Measurements from ENCODE around the gene EHMT1. TPM values are rescaled to one million over a fixed set of nuclear protein-coding genes. Genes with fewer than 3 reads are reported as not detected.

Gene EHMT1
- total RNA-seq, 1 donor from 2014 or later: 96.5 TPM

DNA sequence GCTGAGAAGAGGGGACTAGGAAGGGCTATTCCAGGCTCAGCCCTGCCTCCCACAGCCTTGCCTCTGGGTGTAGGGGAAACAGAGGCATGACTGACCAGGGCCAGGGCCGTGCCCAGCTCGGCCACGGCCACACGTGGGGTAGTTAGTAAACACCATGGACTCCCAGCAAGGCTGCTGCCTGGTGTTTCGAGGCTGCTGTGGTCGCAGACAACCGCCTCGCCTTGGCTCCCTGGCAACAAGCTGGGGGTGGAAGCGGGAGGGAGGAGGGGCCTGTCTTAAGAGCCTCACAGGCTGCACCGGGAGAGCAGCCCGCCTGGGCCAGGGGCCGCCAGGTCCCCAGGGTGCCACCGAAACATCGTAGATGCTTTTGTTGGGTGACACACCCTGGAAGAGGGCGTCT lies 168.6 kb downstream of the EHMT1 start:
- Mint-ChIP-seq H3K36me3 (ENCODE audit: low read depth) (peaks cover 50% of the 10 kb centered on the region), H3K27ac (no peak overlapping the region), H3K27me3 (ENCODE audit: low read depth) (no peaks in the 10 kb centered on the region), H3K9me3 (no peaks in the 10 kb centered on the region), H3K4me1 (ENCODE audit: low read depth) (peaks cover 2% of the 10 kb centered on the region), H3K4me3 (ENCODE audit: low read depth) (no peak overlapping the region)
- intact Hi-C loops (cut with micrococcal nuclease): no loop called here
- DNase-seq (ENCODE audit: low spot score): no peak

DNA sequence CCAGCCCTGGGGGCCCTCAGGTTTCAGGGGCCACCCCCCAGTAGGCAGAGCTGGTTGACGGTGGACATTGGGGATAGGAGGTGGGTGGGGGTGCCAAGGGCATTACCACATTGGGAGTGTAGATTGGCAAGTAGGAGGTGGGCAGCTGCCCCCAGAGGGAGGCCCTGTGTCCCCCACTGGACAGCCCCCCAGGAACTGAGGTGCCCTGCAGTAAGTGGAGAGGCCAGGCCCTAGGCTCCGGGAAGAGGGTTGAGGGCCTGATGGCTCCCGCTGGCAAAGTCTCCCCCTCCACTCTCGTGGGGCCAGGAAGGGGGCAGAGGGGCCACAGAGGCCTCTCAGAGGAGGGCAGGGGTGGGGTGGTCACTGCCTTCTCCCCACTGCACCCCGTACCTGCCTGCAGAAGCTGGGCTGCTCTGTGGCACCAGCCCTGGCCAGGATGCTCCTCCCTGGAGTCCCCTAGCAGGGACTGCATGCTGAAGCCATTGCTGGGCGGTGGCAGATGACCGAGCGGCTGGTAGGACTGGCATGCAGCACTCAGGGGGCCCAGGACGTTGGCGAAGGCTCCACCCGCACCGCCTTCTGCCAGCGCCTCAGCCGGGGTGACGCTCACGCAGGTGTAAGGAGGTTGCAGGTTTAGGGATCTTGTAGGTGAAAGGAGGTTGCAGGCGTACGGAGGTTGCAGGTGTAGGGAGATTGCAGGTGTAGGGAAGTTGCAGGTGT lies 169.1 kb downstream of the EHMT1 start:
- no peak for DNase-seq (ENCODE audit: low spot score)
- peaks cover 2% of the 10 kb centered on the region for H3K4me1 Mint-ChIP-seq (ENCODE audit: low read depth)
- intact Hi-C loops (cut with micrococcal nuclease): no loop called here
- no peak overlapping the region for H3K4me3 Mint-ChIP-seq (ENCODE audit: low read depth)
- H3K27ac Mint-ChIP-seq: no peak overlapping the region
- H3K36me3 Mint-ChIP-seq (ENCODE audit: low read depth): peaks cover 50% of the 10 kb centered on the region
- H3K27me3 Mint-ChIP-seq (ENCODE audit: low read depth): no peaks in the 10 kb centered on the region
- H3K9me3 Mint-ChIP-seq: no peaks in the 10 kb centered on the region

DNA sequence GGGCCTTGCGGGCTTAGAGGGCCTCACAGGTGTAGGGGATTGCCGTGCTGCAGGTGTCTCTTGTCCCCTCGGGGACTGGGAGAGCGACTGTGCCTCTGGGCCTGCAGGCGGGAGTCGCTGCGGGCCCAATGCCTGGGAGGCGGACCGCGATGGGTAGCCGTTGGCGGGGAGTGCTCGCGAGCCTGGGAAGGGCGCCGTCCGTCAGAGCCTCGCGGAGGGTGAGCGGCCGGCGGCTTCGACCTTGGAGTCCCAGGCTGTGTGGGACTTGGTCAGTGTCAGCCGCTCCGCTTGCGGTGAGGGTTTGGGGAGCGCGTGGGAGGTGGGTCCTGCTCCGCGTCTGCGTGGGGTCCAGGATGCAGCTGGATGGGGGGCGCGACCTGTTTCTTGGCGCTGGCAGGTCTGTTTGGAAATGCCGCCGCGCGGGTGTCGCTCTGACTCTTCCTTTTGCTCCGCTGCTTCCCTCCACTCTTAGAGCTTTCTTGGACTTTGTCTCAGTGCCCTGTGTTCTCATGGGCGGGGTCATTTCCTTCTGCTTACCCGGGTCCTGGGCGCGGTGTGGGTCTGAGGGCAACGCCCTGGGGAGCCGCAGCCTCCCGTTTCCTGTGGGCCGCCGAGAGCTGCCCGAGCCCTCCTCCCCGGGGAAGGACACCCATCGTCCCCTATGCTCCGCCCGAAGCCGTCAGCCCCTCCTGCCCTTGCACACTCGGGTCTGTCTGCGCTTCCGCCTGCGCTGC lies 169.9 kb downstream of the EHMT1 start:
- Mint-ChIP-seq H3K4me1 (ENCODE audit: low read depth) (peaks cover 2% of the 10 kb centered on the region), H3K27me3 (ENCODE audit: low read depth) (no peaks in the 10 kb centered on the region), H3K27ac (no peak overlapping the region), H3K9me3 (no peaks in the 10 kb centered on the region), H3K4me3 (ENCODE audit: low read depth) (no peak overlapping the region), H3K36me3 (ENCODE audit: low read depth) (peaks cover 50% of the 10 kb centered on the region)
- no peak for DNase-seq (ENCODE audit: low spot score)
- intact Hi-C loops (cut with micrococcal nuclease): no loop called here

DNA sequence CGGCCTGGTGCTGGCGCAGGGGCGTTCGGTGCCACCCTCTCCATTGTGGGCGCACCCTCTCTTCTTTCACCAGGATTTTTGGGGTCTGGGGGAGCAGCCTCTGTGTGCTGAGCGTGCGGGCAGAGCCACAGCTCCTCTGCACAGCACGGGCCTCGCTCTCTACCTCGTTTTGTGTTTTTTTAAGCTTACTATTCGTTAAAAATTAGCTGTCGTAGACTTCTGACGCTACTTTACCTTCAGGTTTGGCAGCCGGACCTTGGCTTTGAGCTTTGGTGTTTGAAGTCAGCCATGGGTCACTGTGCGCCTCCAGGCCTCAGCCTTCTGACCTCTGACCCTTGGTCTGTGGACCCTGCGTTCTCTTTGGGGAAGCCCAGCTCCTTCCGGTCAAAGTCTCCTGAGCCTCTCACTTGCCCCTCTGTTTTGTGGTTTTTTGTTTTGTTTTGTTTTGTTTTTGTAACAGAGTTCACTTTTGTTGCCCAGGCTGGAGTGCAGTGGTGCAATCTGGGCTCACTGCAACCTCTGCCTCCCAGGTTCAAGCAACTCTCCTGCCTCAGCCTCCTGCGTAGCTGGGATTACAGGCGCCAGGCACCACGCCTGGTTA lies 170.6 kb downstream of the EHMT1 start:
- Mint-ChIP-seq H3K27me3 (ENCODE audit: low read depth) (no peaks in the 10 kb centered on the region), H3K27ac (no peak overlapping the region), H3K36me3 (ENCODE audit: low read depth) (peaks cover 50% of the 10 kb centered on the region), H3K4me3 (ENCODE audit: low read depth) (no peak overlapping the region), H3K9me3 (no peaks in the 10 kb centered on the region), H3K4me1 (ENCODE audit: low read depth) (peaks cover under 1% of the 10 kb centered on the region)
- intact Hi-C loops (cut with micrococcal nuclease): no loop called here
- DNase-seq (ENCODE audit: low spot score): no peak

DNA sequence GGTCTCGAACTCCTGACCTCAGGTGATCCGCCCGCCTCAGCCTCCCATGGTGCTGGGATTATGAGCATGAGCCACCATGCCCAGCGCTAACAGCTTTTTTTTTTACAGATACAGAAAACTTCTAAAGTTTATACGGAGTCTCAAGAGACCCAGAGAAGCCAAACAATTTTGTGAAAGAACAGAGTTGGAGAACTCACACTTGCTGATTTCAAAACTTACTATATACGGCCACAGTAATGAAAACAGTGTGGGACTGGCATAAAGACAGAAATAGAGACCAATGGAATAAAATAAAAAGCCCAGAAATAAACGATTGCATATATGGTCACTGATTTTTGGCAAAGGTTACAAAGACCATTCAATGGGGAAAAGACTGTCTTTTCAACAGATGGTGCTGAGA lies 173.1 kb downstream of the EHMT1 start:
- no peaks in the 10 kb centered on the region for H3K9me3 Mint-ChIP-seq
- H3K27me3 Mint-ChIP-seq (ENCODE audit: low read depth): no peaks in the 10 kb centered on the region
- DNase-seq (ENCODE audit: low spot score): no peak
- H3K36me3 Mint-ChIP-seq (ENCODE audit: low read depth): peaks cover 57% of the 10 kb centered on the region
- no peaks in the 10 kb centered on the region for H3K4me1 Mint-ChIP-seq (ENCODE audit: low read depth)
- H3K4me3 Mint-ChIP-seq (ENCODE audit: low read depth): no peak overlapping the region
- intact Hi-C loops (cut with micrococcal nuclease): no loop called here
- H3K27ac Mint-ChIP-seq: no peak overlapping the region

DNA sequence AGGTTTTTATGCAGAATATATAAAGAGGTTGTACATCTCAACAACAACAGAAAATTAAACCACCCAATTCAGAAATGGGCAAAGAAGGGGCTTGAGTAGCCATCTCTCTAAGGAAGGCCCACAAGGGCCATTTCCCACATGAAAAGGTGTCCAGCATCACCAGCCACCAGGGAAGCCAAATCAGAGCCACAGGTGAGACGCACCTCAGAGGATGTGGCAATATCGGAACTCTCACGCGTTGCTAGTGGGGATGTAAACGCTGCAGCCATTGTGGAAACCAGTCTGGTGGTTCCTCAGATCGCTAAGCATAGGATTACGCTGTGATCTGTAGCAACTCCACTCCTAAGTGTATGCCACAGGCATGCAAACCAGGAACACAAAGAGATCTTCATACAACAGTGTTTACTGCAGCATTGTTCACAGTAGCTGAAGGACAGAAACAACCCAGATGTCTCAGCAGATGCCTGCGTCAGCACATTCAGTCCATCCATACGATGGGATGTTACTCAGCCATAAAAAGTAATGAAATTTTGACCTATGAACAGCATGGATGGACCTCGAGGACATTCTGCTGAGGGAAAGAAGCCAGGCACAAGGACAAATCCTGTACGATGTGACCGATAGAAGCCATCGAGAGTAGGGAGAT lies 174.5 kb downstream of the EHMT1 start:
- Mint-ChIP-seq H3K4me3 (ENCODE audit: low read depth) (no peak overlapping the region), H3K27ac (no peak overlapping the region), H3K9me3 (no peaks in the 10 kb centered on the region), H3K4me1 (ENCODE audit: low read depth) (no peaks in the 10 kb centered on the region), H3K36me3 (ENCODE audit: low read depth) (peaks cover 65% of the 10 kb centered on the region), H3K27me3 (ENCODE audit: low read depth) (no peaks in the 10 kb centered on the region)
- intact Hi-C loops (cut with micrococcal nuclease): no loop called here
- no peak for DNase-seq (ENCODE audit: low spot score)

DNA sequence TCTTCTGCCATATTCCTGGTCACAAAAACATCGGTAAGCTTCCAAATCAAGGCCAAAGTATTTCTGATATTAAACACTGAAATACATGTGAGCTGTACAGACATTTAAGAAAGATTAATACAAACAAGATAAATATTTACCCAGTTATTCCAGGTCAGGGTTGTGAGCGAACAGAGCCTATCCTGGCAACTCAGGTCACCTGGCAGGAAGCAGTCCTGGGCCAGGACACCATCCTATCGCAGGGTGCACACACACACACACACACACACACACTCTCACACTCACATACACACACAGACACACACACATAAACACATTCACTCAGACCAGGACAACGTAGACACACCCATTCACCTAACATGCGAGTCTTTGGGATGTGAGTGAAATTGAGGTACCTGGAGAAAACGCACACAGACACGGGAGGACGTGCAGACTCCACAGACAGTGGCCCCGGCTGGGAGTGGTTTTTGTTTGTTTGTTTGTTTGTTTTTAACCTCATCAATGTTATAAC lies 176.4 kb downstream of the EHMT1 start:
- no peaks in the 10 kb centered on the region for H3K27me3 Mint-ChIP-seq (ENCODE audit: low read depth)
- no peaks in the 10 kb centered on the region for H3K9me3 Mint-ChIP-seq
- intact Hi-C loops (cut with micrococcal nuclease): no loop called here
- no peak overlapping the region for H3K4me3 Mint-ChIP-seq (ENCODE audit: low read depth)
- H3K4me1 Mint-ChIP-seq (ENCODE audit: low read depth): no peaks in the 10 kb centered on the region
- no peak for DNase-seq (ENCODE audit: low spot score)
- no peak overlapping the region for H3K27ac Mint-ChIP-seq
- H3K36me3 Mint-ChIP-seq (ENCODE audit: low read depth): peaks cover 66% of the 10 kb centered on the region

DNA sequence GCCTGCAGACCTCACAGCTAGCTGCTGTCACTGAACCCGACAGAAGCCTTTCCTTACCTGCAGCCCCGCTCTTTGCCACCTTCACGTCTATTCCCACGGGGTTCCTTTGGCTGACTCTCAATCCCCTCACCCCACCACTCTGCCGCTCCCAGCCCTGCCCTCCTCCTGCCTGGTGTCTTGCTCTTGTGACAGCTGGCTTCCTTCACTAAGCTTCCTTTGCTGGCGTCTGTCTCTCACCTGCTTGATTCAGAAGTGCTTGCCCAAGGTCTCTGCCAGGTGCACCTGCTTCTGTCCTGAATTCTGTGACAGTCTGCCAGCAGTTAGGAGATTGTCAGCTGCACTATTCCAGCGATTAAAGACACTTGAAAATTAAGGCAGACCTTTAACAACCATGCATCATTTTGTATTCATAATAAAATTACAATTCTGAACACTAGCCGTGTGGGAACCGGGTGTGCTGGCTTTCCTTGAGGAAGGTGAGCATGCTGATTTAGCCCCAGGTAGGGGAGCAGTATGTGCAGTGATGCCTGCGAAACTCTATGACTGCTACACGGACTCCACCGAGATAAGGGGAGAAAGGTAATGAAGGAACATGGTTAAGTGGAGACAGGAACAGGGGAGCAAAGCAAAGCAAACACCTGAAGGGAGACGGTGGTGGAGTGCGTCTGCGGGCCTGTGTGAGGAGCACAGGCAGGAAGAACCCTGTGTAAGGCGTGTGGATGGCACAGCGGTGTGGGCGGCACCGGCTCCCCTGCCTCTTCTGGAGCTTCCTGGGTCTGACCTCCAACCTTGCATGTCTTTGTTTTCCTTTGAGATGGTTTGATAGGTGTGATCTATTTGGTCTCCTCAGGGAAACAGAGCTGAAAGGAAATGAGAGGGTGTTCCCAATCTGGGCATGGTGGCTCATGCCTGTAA lies 178.7 kb downstream of the EHMT1 start:
- Mint-ChIP-seq H3K9me3 (no peaks in the 10 kb centered on the region), H3K27me3 (ENCODE audit: low read depth) (no peaks in the 10 kb centered on the region), H3K36me3 (ENCODE audit: low read depth) (peaks cover 61% of the 10 kb centered on the region), H3K4me1 (ENCODE audit: low read depth) (no peaks in the 10 kb centered on the region), H3K27ac (no peak overlapping the region), H3K4me3 (ENCODE audit: low read depth) (no peak overlapping the region)
- intact Hi-C loops (cut with micrococcal nuclease): no loop called here
- no peak for DNase-seq (ENCODE audit: low spot score)

DNA sequence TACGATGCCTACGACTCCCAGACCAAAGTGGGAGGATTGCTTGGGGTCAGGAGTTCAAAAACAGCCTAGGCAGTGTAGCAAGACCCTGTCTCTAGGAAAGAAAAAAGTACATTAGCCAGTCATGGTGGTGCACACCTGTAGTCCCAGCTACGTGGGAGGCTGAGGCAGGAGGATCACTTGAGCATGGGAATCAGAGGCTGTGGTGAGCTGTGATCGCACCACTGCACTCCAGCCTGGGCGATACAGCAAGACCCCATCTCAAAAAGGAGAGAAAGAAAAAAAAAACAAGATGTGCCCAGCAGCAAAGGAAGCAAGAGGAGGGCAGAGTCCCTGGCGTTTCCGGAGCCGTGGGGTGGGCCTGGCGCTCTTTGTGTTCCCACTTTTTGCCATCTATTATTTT lies 179.3 kb downstream of the EHMT1 start:
- Mint-ChIP-seq H3K36me3 (ENCODE audit: low read depth) (peaks cover 59% of the 10 kb centered on the region), H3K27me3 (ENCODE audit: low read depth) (no peaks in the 10 kb centered on the region), H3K27ac (no peak overlapping the region), H3K9me3 (no peaks in the 10 kb centered on the region), H3K4me1 (ENCODE audit: low read depth) (no peaks in the 10 kb centered on the region), H3K4me3 (ENCODE audit: low read depth) (no peak overlapping the region)
- DNase-seq (ENCODE audit: low spot score): no peak
- intact Hi-C loops (cut with micrococcal nuclease): no loop called here

DNA sequence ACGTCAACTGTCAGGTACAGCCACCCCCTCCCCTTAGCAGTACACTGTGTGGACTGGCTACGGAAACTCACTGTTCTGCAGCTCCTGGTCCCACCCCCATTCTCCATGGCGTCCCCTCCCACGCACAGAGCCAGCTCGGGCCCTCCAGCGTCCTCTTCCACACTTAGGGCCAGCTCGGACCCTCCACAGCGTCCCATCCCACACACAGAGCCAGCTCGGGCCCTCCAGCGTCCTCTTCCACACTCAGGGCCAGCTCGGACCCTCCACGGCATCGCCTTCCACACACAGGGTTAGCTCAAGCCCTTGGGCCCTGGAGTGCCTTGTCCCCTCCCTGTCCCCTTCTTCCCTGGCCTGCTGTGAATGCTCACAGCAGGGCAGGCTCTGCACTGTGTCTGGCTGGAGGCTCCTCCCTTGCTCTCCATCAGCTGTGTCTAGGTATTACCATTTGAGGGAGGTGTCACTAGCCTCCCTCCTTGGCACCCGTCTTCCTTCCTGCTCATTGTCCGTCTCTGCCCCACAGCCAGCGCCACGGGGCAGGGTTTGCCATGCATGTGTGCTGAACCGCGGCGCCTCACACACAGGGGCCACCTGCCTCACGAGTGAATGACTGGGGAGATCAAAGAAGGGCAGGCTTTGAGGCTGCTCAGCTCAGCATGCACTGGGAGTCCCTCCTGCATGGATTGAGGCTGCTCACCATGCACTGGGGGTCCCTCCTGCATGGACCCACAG lies 180.3 kb downstream of the EHMT1 start:
- intact Hi-C loops (cut with micrococcal nuclease): no loop called here
- no peaks in the 10 kb centered on the region for H3K4me1 Mint-ChIP-seq (ENCODE audit: low read depth)
- no peak overlapping the region for H3K4me3 Mint-ChIP-seq (ENCODE audit: low read depth)
- no peak overlapping the region for H3K27ac Mint-ChIP-seq
- H3K27me3 Mint-ChIP-seq (ENCODE audit: low read depth): no peaks in the 10 kb centered on the region
- H3K36me3 Mint-ChIP-seq (ENCODE audit: low read depth): peaks cover 60% of the 10 kb centered on the region
- no peaks in the 10 kb centered on the region for H3K9me3 Mint-ChIP-seq
- no peak for DNase-seq (ENCODE audit: low spot score)

DNA sequence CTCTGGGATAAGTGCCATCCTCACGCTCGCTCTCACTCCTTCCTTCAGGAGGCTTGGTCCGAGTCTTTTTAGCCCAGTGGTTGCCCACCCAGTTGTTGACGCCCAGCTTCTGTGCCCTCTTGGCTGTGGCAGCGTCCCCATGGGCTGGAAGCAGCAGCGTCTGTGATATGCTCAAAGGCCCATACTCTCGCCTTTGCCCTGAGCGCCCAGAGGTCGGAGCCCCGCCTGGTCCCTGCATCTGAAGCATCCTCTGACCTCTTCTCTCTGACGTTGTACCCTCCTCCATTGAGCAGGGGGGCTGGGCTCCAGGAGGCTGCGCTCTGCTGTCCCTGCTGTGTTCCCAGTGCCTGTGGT lies 180.8 kb downstream of the EHMT1 start:
- intact Hi-C loops (cut with micrococcal nuclease): no loop called here
- no peaks in the 10 kb centered on the region for H3K9me3 Mint-ChIP-seq
- no peaks in the 10 kb centered on the region for H3K4me1 Mint-ChIP-seq (ENCODE audit: low read depth)
- H3K4me3 Mint-ChIP-seq (ENCODE audit: low read depth): no peak overlapping the region
- peaks cover 62% of the 10 kb centered on the region for H3K36me3 Mint-ChIP-seq (ENCODE audit: low read depth)
- no peaks in the 10 kb centered on the region for H3K27me3 Mint-ChIP-seq (ENCODE audit: low read depth)
- no peak for DNase-seq (ENCODE audit: low spot score)
- no peak overlapping the region for H3K27ac Mint-ChIP-seq

Measured in activated T-helper 2 cell treated with anti-CD3 and anti-CD28 coated beads, Interferon-gamma antibody, Interleukin-2, Interleukin-4, amounts not matched to agents 10 μg/mL and 5 μg/mL and 100 μg/mL, durations not matched to agents 14 hours and 24 hours and 36 hours (primary cell).